GM19438 (cell line): ENCODE data around the gene KRTAP5-10.
"Not testable (repeated sequence)": the region's sequence is repeated elsewhere in the genome, so short reads cannot be mapped to it uniquely, and the experiment has no call there.

Experiments used
- ATAC-seq: cut with Tn5 transposase; IDR thresholded peaks from one replicate; pipeline ENCODE4 v1.9.1; 2021; ENCODE audit warnings: low read depth; ENCODE audit not compliant: unreplicated experiment

Gene KRTAP5-10

GRCh38 chr11:71568704-71569349, 3.5 kb downstream of the KRTAP5-10 start:
- no peak for ATAC-seq

GRCh38 chr11:71571101-71571850, 5.9 kb downstream of the KRTAP5-10 start:
- ATAC-seq: not testable (repeated sequence)

GRCh38 chr11:71572811-71573210, 7.4 kb downstream of the KRTAP5-10 start:
- ATAC-seq: no peak

- no peak for ATAC-seq
These were observed 9.1 kb downstream of the KRTAP5-10 start for GRCh38 chr11:71574418-71574817.

- ATAC-seq: no peak
These were observed 10.5 kb downstream of the KRTAP5-10 start for GRCh38 chr11:71575723-71576424.

GRCh38 chr11:71576688-71577465, 11.5 kb downstream of the KRTAP5-10 start:
- not testable (repeated sequence) for ATAC-seq

GRCh38 chr11:71577469-71578004, 12.2 kb downstream of the KRTAP5-10 start:
- no peak for ATAC-seq

GRCh38 chr11:71579513-71579912, 14.2 kb downstream of the KRTAP5-10 start:
- ATAC-seq: not testable (repeated sequence)

GRCh38 chr11:71580057-71581003, 15.0 kb downstream of the KRTAP5-10 start:
- ATAC-seq: no peak

- no peak for ATAC-seq
These were observed 16.5 kb downstream of the KRTAP5-10 start for GRCh38 chr11:71581826-71582225.

GRCh38 chr11:71582309-71582895, 17.0 kb downstream of the KRTAP5-10 start, which contains the start of gene KRTAP5-11:
Gene KRTAP5-11 (minus strand): TSS chr11:71582875. CDS start chr11:71582837, 38 bp downstream.
- no peak for ATAC-seq

GRCh38 chr11:71582969-71583368, 17.6 kb downstream of the KRTAP5-10 start:
- not testable (repeated sequence) for ATAC-seq

GRCh38 chr11:71585673-71586072, 20.3 kb downstream of the KRTAP5-10 start:
- not testable (repeated sequence) for ATAC-seq

GRCh38 chr11:71588314-71588713, 23.0 kb downstream of the KRTAP5-10 start:
- ATAC-seq: not testable (repeated sequence)

GRCh38 chr11:71588822-71589545, 23.6 kb downstream of the KRTAP5-10 start:
- not testable (repeated sequence) for ATAC-seq

GRCh38 chr11:71589546-71589920, 24.2 kb downstream of the KRTAP5-10 start:
- ATAC-seq: not testable (repeated sequence)

GRCh38 chr11:71603221-71603620, 37.9 kb downstream of the KRTAP5-10 start:
- ATAC-seq: not testable (repeated sequence)
